Adrenal gland (tissue), 12 donors: Measurements from ENCODE around the gene RHBDF2. TPM values are rescaled to one million over a fixed set of nuclear protein-coding genes. Genes with fewer than 3 reads are reported as not detected.

Experiments used
- DNase-seq, 7 donors: peaks; one replicate each; pipeline ENCODE4 v3.0.0-alpha.2; 2019 to 2020
- H3K27ac ChIP-seq, 5 donors: fragments of 200-600 bp; sonication (generic) in 4 of 5; 1 replicate in 3 of 5; 2 replicates in 2 of 5; pipeline versions ENCODE4 v1.5.1 to v1.8.0; 2016 to 2020; ENCODE audit warnings: mild to moderate bottlenecking in 1 of 5
- H3K27me3 ChIP-seq: fragments of 200-600 bp; 2 replicates; pipeline ENCODE4 v1.8.0; 2021
- H3K36me3 ChIP-seq, 2 donors: fragments of 200-600 bp; replicated peaks in 1 of 2; 1 replicate in 1 of 2; 2 replicates in 1 of 2; pipeline versions ENCODE4 v1.5.1 to v1.8.0; 2018 to 2022
- H3K4me1 ChIP-seq, 2 donors: fragments of 200-600 bp; replicated peaks in 1 of 2; 1 replicate in 1 of 2; 2 replicates in 1 of 2; pipeline versions ENCODE4 v1.5.1 to v1.8.0; 2018 to 2021
- H3K4me3 ChIP-seq, 4 donors: fragments of 200-600 bp; sonication (generic) in 3 of 4; one replicate each; pipeline ENCODE4 v1.5.1; 2016 to 2018
- H3K9me3 ChIP-seq, 3 donors: fragments of 200-600 bp; sonication (generic) in 1 of 3; replicated peaks in 1 of 3; 1 replicate in 2 of 3; 2 replicates in 1 of 3; pipeline versions ENCODE4 v1.5.1 to v1.8.0; 2016 to 2021
- POLR2A ChIP-seq, 2 donors: fragments of 450-650 bp; IDR thresholded peaks; one replicate each; pipeline ENCODE4 v1.6.1; 2017; ENCODE audit warnings: antibody characterized with exemption in 2 of 2, mild to moderate bottlenecking in 2 of 2, moderate library complexity in 1 of 2
- WGBS, 4 donors: extraction: QIAGEN DNeasy Blood & Tissue Kit in 2 of 4; methylation state at CpG; one replicate each; pipeline versions ENCODE4 v1.1.5 to v1.1.7; 2013 to 2017; 5-methylcytosine and 5-hydroxymethylcytosine counted together
- intact Hi-C, 2 donors: fragments of 100-400 bp; cut with DNase I; formaldehyde crosslinking; loops; one replicate each; pipeline versions ENCODE4 v1.14.1 to v1.15.0; 2022 to 2023
- polyA plus RNA-seq, 3 donors: library from polyadenylated mRNA; stranded (reverse); fragments of 200-250 nt in 2 of 3; fragments of 350-450 nt in 1 of 3; fragmentation: Illumina TruSeq in 1 of 3; extraction: RNeasy Lipid Tissue Mini Kit (QIAGEN cat#74804) in 1 of 3; gene quantifications; one replicate each; pipeline ENCODE4 v1.2.3, GENCODE V29; 2013 to 2014
- total RNA-seq, 9 donors: library from RNA; depleted of rRNA in 4 of 9; stranded (reverse); fragments of >200 nt in 4 of 9; fragments of 120-200 nt in 1 of 9; fragmentation: NEBNext Ultra II Directional in 1 of 9; extraction: Animal tissue kit (Norgen Biotek cat#: 25700) in 1 of 9; gene quantifications; one replicate each; pipeline versions ENCODE4 v1.1.0 to v1.2.4, GENCODE V29; 2013 to 2023
- TF ChIP-seq, protein P1 (sequence below), 6 experiments: fragments of 450-650 bp in 4 of 6; fragments of 200-600 bp in 2 of 6; sonication (generic) in 1 of 6; IDR thresholded peaks; 1 replicate in 5 of 6; 2 replicates in 1 of 6; pipeline versions ENCODE4 v1.5.1 to v1.8.0; 2016 to 2021; ENCODE audit warnings: antibody characterized with exemption in 6 of 6, mild to moderate bottlenecking in 2 of 6, moderate library complexity in 1 of 6
- donor health status: healthy with polysubstance abuse.
- donor health status: Bipolar disorder and iron deficiency.
- donor health status: DM: yes; HTN: yes; CAD: no.
- donor health status: DM: no; HTN: no; CAD: no.
- donor health status: DM: no; HTN: no; CAD: no.
- donor health status: DM: yes; HTN: yes; CAD: no.

Gene RHBDF2
- total and polyA plus RNA-seq, 12 donors, result 4.9 to 156 (median 40.3) TPM

GRCh38 chr17:76422860-76423259, 78.4 kb downstream of the RHBDF2 start:
- Histone ChIP-seq H3K36me3 (no peaks in the 10 kb centered on the region), H3K9me3 (no peaks in the 10 kb centered on the region), H3K27ac (no peak overlapping the region), H3K27me3 (no peaks in the 10 kb centered on the region), H3K4me3 (no peak overlapping the region), H3K4me1 (peaks cover 6 to 25% of the 10 kb centered on the region in 2 donors)
- 92 to 98% (median 96%) methylated on average over 6 of the region's 6 CpGs for WGBS, 4 donors
- intact Hi-C loops, result no loop called here
- no peak for DNase-seq
- no peak for TF ChIP-seq POLR2A (IDR thresholded peaks at IDR 0.05)
- TF ChIP-seq, protein P1, sequence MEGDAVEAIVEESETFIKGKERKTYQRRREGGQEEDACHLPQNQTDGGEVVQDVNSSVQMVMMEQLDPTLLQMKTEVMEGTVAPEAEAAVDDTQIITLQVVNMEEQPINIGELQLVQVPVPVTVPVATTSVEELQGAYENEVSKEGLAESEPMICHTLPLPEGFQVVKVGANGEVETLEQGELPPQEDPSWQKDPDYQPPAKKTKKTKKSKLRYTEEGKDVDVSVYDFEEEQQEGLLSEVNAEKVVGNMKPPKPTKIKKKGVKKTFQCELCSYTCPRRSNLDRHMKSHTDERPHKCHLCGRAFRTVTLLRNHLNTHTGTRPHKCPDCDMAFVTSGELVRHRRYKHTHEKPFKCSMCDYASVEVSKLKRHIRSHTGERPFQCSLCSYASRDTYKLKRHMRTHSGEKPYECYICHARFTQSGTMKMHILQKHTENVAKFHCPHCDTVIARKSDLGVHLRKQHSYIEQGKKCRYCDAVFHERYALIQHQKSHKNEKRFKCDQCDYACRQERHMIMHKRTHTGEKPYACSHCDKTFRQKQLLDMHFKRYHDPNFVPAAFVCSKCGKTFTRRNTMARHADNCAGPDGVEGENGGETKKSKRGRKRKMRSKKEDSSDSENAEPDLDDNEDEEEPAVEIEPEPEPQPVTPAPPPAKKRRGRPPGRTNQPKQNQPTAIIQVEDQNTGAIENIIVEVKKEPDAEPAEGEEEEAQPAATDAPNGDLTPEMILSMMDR (IDR thresholded peaks at IDR 0.05), result no peak

- intact Hi-C loops, result no loop called here
- 94 to 99% (median 98%) methylated on average over 8 of the region's 8 CpGs for WGBS, 4 donors
Measured at GRCh38 chr17:76422406-76422805, 78.8 kb downstream of the RHBDF2 start.

DNA sequence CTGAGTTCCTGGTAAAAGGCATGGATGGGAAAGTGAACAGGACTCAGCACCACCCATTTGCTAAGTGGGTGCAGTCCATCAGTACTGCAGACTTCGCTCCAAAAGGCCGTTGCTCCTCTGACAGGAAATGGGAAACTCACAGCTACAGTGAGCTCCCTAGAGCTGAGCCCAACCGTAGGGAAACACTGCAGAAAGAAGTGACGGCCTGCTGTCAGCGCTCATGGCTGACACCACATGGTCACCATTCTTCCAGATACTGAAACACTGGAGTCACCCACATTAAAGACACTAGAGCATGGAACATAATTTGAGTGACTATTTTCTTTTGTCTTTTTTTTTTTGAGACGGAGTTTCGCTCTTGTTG, 80.2 kb downstream of the RHBDF2 start:
- peaks cover 6 to 24% of the 10 kb centered on the region in 2 donors for H3K4me1 ChIP-seq
- H3K36me3 ChIP-seq, result no peaks in the 10 kb centered on the region
- H3K4me3 ChIP-seq, result no peak overlapping the region
- intact Hi-C loops, result no loop called here
- H3K9me3 ChIP-seq, result no peaks in the 10 kb centered on the region
- WGBS, 4 donors, result 56 to 73% (median 70%) methylated on average over 7 of the region's 7 CpGs
- no peak overlapping the region for H3K27ac ChIP-seq
- no peak for DNase-seq
- TF ChIP-seq, protein P1 (IDR thresholded peaks at IDR 0.05), result no peak
- no peak for TF ChIP-seq POLR2A (IDR thresholded peaks at IDR 0.05)
- no peaks in the 10 kb centered on the region for H3K27me3 ChIP-seq

More at GRCh38 chr17:76422406-76422805, 78.8 kb downstream of the RHBDF2 start:
- Histone ChIP-seq H3K4me1 (peaks cover 6 to 21% of the 10 kb centered on the region in 2 donors), H3K4me3 (no peak overlapping the region), H3K36me3 (no peaks in the 10 kb centered on the region), H3K9me3 (no peaks in the 10 kb centered on the region), H3K27me3 (no peaks in the 10 kb centered on the region), H3K27ac (no peak overlapping the region)
- DNase-seq, result no peak
- no peak for TF ChIP-seq POLR2A (IDR thresholded peaks at IDR 0.05)
- TF ChIP-seq, protein P1 (IDR thresholded peaks at IDR 0.05), result no peak

Other genes starting within 250 kb of the RHBDF2 start
- gene UBALD2, start 236.1 kb downstream of the RHBDF2 start, total RNA-seq, result 10 to 100 TPM in 6 of 9 donors, 1 to 10 TPM in 3; 5.4 to 71.2 (median 12.9) TPM
- 10 to 100 TPM in 2 of 3 donors, 1 to 10 TPM in 1; 5.2 to 18.2 (median 15.6) TPM for gene UBALD2, start 236.1 kb downstream of the RHBDF2 start, polyA plus RNA-seq
- 1 to 10 TPM in 6 of 9 donors, under 1 TPM in 3; 0.12 to 3.4 (median 1.4) TPM for gene QRICH2, start 193.1 kb downstream of the RHBDF2 start, total RNA-seq
- 10 to 100 TPM in 1 of 3 donors, 1 to 10 TPM in 1, under 1 TPM in 1; 0.09 to 14.2 (median 4.8) TPM for gene QRICH2, start 193.1 kb downstream of the RHBDF2 start, polyA plus RNA-seq
- gene PRPSAP1, start 147.5 kb downstream of the RHBDF2 start, total RNA-seq, result 10 to 100 TPM; 33.0 to 79.3 (median 46.2) TPM
- gene PRPSAP1, start 147.5 kb downstream of the RHBDF2 start, polyA plus RNA-seq, result 10 to 100 TPM; 26.0 to 42.7 (median 37.1) TPM
- 10 to 100 TPM in 2 of 9 donors, 1 to 10 TPM in 6, under 1 TPM in 1; 0.61 to 15.3 (median 3.7) TPM for gene SPHK1, start 116.8 kb downstream of the RHBDF2 start, total RNA-seq
- 10 to 100 TPM in 2 of 3 donors, under 1 TPM in 1; 0.53 to 14.0 (median 10.3) TPM for gene SPHK1, start 116.8 kb downstream of the RHBDF2 start, polyA plus RNA-seq
- 10 to 100 TPM; 10.4 to 21.8 (median 17.3) TPM for gene UBE2O, start 48.3 kb downstream of the RHBDF2 start, total RNA-seq
- gene UBE2O, start 48.3 kb downstream of the RHBDF2 start, polyA plus RNA-seq, result 10 to 100 TPM in 2 of 3 donors, 1 to 10 TPM in 1; 9.8 to 21.3 (median 12.4) TPM
- gene AANAT, start 33.8 kb downstream of the RHBDF2 start, total RNA-seq, result not detected
- gene AANAT, start 33.8 kb downstream of the RHBDF2 start, polyA plus RNA-seq, result under 1 TPM in 2 of 3 donors, not detected in 1; 0.30 to 0.40 TPM
- gene CYGB, start 36.3 kb upstream of the RHBDF2 start, total RNA-seq, result 10 to 100 TPM in 7 of 9 donors, 1 to 10 TPM in 2; 6.3 to 18.1 (median 13.9) TPM
- 10 to 100 TPM in 2 of 3 donors, 1 to 10 TPM in 1; 7.8 to 38.3 (median 32.1) TPM for gene CYGB, start 36.3 kb upstream of the RHBDF2 start, polyA plus RNA-seq
- gene PRCD, start 38.6 kb upstream of the RHBDF2 start, total RNA-seq, result 1 to 10 TPM in 7 of 9 donors, not detected in 2; 1.5 to 9.5 (median 3.0) TPM
- 10 to 100 TPM in 2 of 3 donors, 1 to 10 TPM in 1; 4.5 to 37.2 (median 14.3) TPM for gene PRCD, start 38.6 kb upstream of the RHBDF2 start, polyA plus RNA-seq
- 10 to 100 TPM in 2 of 9 donors, 1 to 10 TPM in 6, under 1 TPM in 1; 0.50 to 37.8 (median 6.0) TPM for gene ST6GALNAC2, start 84.4 kb upstream of the RHBDF2 start, total RNA-seq
- gene ST6GALNAC2, start 84.4 kb upstream of the RHBDF2 start, polyA plus RNA-seq, result 1 to 10 TPM; 3.4 to 4.3 (median 3.8) TPM
- under 1 TPM in 3 of 9 donors, not detected in 6; 0.25 to 0.76 (median 0.33) TPM for gene ST6GALNAC1, start 142.3 kb upstream of the RHBDF2 start, total RNA-seq
- under 1 TPM in 2 of 3 donors, not detected in 1; 0.47 to 0.88 TPM for gene ST6GALNAC1, start 142.3 kb upstream of the RHBDF2 start, polyA plus RNA-seq
- gene MXRA7, start 209.5 kb upstream of the RHBDF2 start, total RNA-seq, result 100 to 1,000 TPM; 200 to 671 (median 375) TPM
- gene MXRA7, start 209.5 kb upstream of the RHBDF2 start, polyA plus RNA-seq, result 100 to 1,000 TPM in 2 of 3 donors, 10 to 100 TPM in 1; 81.5 to 573 (median 167) TPM
- 100 to 1,000 TPM in 1 of 9 donors, 10 to 100 TPM in 8; 23.5 to 105 (median 37.7) TPM for gene JMJD6, start 225.2 kb upstream of the RHBDF2 start, total RNA-seq
- 10 to 100 TPM; 53.7 to 66.9 (median 58.8) TPM for gene JMJD6, start 225.2 kb upstream of the RHBDF2 start, polyA plus RNA-seq
- 10 to 100 TPM; 24.6 to 91.5 (median 38.9) TPM for gene METTL23, start 225.4 kb upstream of the RHBDF2 start, total RNA-seq
- 10 to 100 TPM; 48.0 to 84.9 (median 54.5) TPM for gene METTL23, start 225.4 kb upstream of the RHBDF2 start, polyA plus RNA-seq
- gene SRSF2, start 235.9 kb upstream of the RHBDF2 start, total RNA-seq, result 100 to 1,000 TPM; 115 to 242 (median 206) TPM
- 100 to 1,000 TPM; 103 to 269 (median 151) TPM for gene SRSF2, start 235.9 kb upstream of the RHBDF2 start, polyA plus RNA-seq
- gene MFSD11, start 236.7 kb upstream of the RHBDF2 start, total RNA-seq, result 10 to 100 TPM; 24.2 to 50.0 (median 32.4) TPM
- 10 to 100 TPM in 2 of 3 donors, 1 to 10 TPM in 1; 9.4 to 20.4 (median 11.8) TPM for gene MFSD11, start 236.7 kb upstream of the RHBDF2 start, polyA plus RNA-seq